HG03354 (cell line): ENCODE measurements around the gene EP400.
"Not testable (repeated sequence)": the region's sequence is repeated elsewhere in the genome, so short reads cannot be mapped to it uniquely, and the experiment has no call there.

Experiments used
- ATAC-seq: cut with Tn5 transposase; IDR thresholded peaks from one replicate; pipeline ENCODE4 v1.9.1; 2021; ENCODE audit warnings: mild to moderate bottlenecking; ENCODE audit not compliant: unreplicated experiment, poor library complexity, severe bottlenecking

EP400 gene

DNA sequence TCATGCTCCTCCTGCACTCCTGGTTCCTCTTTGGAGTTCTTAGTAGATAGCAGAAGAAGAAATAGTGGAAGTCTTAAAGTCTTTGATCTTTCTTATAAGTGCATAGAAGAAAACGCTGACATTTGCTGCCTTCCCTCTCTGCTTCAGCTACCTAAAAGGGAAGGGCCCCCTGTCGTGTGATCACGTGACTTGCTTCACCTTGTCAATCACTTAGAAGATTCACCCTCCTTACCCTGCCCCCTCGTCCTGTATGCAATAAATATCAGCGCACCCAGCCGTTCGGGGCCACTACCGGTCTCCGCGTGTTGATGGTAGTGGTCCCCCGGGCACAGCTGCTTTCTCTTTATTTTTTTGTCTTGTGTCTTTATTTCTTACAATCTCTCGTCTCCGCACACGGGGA, 153.3 kb downstream of the EP400 start:
- not testable (repeated sequence) for ATAC-seq

DNA sequence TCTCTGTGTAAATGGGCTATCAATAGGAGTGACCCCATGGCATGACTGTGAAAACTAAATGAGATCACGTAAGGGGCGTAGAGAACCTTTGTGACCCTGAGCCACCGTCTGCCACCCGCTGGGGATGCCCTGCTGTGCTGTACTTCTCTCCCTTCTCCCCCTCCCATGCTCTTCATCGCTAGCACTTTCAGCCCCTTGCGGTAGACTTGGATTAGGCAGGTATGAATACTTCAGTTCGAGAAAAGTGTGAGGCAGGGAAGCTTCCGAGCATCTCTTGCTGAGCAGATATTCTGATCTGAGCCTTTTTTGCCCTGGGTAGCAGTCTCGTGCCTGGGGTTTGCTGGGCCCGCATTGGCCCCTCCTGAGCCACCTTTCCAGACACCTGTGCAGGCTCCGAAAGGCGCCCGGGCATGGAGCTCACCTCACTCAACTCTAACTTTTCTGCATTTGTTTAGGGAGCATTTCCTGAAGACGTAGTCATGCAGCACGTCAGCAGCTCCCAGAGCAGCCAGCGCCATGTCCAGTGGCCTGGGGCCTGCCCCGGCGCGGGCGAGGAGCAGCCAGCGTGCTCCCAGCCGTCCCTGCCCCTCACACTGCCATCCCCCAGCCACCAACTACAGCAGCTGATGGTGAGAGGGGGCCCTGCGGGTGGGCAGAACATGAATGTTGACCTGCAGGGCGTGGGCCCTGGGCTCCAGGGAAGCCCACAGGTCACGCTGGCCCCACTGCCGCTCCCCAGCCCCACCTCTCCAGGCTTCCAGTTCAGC, 154.0 kb downstream of the EP400 start:
- no peak for ATAC-seq

DNA sequence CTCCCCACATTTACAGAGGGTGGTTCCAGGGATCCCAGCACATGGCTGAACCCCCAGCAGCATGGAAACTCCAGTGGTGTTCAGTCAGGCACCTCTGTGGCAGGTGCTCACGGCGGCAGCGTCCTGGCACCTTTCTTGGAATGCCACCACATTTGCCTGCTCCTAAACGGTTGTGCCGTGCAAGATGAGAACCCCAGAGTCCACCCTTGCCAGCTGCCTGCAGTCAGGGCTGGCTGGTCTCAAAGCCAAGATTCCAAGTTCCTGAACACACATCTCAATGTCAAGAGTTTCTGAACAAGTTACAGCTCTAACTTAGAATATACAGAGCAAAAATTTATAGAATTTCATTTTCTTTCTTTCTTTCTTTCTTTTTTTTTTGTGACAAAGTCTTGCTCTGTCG, 155.7 kb downstream of the EP400 start:
- ATAC-seq = no peak

DNA sequence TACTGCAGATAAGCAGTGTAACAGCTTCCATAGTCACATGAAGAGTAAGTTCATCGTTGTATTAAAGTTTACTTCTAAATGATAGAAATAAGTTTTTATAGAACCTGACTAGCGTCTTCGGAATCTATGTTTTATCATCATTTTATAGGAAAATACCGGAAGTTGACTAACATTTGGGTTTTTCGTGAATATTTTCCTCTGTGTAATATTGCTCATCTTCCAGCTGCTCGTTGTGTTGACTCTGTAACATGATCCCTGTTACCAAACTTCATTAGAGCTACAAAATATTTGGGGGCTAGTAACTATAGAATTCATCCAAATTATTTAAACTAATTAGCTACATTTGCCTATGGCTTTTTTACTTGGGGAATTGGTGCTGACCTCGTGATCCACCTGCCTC, 157.2 kb downstream of the EP400 start:
- ATAC-seq = no peak

DNA sequence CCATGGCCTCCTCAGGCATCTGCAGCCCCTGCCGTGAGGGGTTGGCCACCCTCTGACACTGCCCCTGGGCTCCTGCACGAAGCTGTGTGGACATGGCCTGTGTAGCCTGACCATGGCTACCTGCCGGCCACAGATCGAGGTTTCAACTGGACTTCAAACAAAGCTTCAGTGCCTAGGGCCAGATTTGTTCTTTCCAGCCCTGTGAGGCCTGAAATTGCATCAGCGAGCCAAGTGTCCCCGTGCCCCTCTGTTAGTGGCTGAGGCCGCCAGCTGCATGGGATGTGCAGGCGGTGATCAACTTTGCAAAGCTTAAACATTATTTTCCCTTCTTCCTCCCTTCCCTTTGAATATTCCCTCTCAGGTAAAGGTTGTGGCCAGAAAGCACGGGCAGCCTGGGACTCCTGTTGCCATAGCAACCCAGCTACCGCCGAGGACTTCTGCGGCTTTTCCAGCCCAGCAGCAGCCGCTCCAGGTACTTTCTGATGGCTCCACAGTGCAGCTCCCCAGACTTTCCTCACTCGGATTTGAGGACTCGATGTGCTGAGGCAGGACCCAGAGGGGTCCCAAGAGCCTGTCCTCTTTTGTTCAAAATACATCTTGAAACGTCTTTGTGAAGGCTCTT, 158.6 kb downstream of the EP400 start:
- ATAC-seq = no peak

DNA sequence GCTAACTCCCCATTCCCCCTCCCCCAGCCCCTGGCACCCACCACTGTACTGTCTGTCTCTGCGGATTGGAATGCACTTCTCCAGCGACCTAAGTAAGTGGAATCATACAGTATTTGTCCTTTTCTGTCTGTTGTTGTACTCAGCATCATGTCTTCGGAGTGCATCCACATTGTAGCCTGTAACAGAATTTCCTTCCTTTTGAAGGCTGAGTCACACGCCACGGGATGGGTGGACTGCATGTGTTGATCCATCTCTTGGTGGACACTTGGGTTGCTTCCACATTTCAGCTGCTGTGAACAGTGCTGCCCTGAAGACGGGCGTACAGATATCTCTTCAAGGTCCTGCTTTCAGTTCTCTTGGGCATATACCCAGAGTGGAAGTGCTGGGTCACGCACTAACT, 160.0 kb downstream of the EP400 start:
- ATAC-seq = no peak

DNA sequence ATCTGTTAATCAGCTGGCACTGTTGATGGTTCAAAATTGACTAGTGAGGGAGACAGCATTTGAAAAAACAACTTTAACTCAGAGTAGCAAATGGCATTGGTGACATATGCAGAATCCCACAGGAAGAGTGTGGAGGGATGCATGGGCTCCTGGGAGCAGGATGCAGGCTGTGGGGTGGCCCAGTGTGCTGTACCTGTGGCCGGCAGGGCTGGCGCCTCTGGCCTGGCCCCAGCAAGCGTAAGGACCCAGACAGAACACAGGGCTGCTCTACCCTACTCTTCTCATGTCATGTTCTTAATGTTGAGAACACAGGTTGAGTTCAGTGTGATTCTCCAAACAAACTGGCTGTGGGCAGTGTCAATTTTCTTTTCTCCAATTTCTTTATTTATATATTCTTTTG, 160.9 kb downstream of the EP400 start:
- ATAC-seq = no peak

DNA sequence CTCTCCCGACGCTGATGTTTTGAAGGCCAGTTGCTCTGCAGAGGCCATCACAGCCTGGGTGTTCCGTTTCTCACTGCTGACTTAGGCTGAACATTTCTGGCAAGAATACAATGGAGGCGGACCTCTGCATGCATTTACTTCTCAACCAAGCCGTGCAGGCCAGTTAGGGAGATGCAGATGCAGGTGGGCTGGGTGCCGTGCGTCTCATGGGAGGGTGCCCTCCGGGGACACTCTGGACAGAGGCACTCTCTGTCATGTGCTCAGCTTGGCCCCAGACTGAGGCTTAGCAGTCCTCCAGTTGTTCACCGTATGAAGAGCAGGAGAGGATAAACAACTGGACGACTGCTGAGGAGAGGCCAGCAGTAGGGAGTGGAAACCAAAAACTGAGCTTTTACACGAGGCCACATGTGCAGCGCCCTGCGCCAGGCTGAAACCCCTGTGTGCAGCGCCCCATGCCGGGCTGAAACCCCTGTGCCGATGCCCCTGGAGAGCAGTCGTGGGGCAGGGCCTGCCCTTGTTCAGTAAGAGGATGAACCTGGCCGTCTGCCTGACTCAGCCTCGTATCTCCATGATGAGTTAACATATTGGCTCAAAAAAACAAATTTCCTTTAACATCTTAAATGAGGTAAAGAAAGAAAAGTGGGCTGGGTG, 162.0 kb downstream of the EP400 start:
- no peak for ATAC-seq

DNA sequence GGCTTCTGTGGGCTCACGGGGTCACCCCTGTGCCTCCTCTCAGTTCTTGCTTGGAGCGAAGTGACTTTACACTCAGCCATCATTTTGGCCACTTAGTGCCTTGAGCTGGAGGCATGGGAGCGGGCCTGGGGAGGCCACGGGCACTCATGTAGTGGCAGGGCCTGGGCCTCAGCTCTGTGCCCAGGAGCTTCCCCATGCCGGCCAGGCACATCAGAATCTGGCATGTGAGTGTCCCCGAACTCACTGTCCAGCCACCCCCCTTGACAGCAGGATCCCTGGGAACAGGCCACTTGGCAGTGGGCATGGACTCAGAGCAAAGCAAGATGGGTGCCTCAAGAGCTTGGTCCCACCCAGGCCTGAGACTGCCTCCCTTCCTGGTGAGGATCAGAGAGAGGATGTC, 164.9 kb downstream of the EP400 start:
- no peak for ATAC-seq

DNA sequence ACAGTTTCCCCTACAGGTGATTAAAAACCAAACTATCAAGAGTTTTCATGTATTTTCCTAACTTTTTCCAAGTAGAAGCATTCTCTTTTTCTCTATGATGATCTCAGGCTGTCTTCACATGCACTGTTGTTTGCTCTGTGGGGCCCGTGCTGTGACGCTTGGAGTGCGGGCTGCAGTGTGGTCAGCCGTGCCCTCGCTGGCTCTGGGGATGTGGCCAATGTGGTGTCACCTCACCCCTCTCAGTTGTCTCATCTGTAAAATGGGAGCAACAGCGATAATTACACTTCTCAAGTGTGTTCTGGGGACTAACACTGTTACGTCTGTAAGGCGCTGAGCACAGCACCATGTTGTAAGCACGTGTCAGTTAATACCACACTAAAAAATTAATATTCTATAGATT, 165.8 kb downstream of the EP400 start:
- no peak for ATAC-seq

DNA sequence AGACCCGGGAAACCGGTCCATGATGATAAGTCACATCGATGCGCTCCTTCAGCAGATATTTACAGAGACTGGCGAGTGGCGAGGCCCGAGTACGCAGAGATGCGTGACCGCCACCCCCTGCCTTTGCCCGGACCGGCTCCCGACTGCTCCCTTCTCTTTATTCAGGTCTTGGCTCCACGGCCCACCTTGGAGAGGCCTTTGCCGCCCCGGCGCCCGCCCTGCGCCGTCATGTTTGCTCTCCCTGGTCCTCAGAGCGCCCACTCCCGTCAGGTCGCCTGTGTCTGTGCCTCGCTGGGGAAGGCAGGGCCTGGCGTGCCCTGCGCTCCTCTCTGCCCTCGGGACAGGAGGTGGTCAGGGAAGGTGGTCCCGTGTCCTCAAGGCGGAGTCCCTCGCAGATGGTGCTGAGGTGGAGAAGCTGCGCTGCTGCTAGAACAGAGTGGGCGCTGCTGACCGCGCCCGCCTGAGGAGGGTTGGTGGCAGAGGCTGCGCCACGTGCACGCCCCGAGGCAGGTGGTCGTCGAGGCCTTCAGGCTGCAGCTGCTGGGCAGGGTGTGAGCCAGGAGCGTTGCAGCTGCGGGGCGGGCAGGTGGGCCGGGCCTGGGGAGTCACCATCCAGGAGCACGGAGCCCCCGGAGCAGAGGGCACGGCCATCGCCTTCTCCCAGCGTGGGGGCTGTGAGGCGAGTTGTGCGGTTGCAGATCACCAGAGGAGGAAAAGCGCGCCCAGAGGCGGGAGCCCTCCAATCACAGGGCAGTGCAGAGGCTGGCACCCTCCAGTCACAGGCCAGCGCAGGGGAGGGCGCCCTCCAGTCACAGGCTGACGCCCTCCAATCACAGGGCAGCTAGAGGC, 167.2 kb downstream of the EP400 start:
- ATAC-seq = no peak

DNA sequence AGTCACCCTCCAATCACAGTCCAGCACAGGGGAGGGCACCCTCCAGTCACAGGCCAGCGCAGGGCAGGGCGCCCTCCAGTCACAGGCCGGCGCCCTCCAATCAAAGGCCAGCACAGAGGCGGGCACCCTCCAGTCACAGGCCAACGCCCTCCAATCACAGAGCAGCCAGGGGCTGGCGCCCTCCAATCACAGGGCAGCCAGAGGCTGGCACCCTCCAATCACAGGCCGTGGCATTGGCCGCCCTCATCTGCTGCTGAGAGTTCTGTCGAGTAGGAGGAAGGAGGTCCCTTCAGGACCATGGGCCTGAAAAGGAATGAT, 167.8 kb downstream of the EP400 start:
- ATAC-seq = no peak

DNA sequence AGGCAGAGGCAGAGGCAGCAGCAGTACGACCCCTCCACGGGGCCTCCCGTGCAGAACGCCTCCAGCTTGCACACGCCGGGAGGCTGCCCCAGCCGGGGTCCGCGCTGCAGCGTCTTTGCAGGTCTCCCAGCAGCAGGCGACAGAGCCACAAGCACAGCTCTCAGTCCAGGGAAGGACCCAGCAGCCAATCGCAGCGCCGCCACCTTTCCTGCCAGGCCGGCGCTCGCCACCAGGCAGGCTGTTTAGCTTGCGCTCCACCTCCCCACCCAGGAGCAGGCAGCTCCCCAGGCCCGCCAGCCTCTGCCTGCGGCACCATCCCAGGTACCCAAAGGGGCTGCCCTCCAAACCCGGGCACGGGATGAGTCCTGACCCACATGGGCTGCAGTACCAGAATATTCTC, 169.1 kb downstream of the EP400 start:
- ATAC-seq = no peak

DNA sequence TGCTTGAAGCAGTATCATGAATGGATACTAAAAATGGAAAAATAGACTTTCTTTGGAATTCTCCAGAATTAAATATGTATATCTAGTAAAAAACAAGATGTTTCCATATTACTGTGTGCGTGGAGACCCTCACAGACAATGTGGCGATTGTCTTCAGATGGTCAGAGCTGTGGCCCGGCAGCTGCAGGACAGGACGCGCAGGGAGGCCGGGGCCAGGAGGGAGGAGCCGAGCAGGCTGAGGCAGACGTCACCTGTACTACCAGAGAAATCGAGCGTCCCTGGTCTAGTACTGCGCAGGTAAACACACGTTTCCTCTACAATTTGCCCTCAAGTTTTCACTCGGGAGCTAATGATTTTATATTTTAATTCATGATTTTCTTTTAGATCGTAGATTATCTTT, 171.5 kb downstream of the EP400 start:
- ATAC-seq = no peak

DNA sequence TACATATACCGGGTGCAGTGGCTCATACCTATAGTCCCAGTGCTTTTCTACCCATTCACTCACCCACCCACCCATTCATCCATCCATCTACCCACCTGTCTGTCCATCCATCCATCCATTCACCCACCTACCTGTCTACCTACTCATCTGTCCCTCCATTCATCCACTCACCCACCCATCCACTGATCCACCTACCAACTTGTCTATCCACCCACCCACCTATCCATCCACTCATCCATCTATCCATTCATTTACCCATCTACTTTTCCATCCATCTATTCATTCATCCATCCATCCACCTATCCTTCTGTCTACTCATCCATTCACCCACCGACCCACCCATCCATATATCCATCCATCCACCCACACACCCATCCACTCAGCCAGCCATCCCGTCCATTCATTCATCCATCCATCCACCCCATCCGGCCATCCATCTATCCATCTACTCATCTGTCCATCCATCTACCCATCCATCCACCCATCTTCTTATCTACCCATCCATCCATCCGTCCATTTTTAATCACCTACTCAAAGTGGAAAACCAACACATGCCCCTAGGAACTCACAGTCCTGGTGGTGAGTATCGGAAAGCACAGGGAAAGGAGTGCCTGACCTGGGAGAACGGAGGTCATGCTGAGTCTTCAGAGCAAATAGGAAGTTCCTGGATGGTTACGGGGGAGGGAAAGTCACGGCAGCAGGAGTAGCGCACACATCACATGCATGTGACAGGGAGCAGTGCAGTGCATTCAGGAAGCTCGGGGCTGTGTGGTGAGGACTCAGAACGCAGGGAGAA, 174.4 kb downstream of the EP400 start:
- ATAC-seq = no peak

DNA sequence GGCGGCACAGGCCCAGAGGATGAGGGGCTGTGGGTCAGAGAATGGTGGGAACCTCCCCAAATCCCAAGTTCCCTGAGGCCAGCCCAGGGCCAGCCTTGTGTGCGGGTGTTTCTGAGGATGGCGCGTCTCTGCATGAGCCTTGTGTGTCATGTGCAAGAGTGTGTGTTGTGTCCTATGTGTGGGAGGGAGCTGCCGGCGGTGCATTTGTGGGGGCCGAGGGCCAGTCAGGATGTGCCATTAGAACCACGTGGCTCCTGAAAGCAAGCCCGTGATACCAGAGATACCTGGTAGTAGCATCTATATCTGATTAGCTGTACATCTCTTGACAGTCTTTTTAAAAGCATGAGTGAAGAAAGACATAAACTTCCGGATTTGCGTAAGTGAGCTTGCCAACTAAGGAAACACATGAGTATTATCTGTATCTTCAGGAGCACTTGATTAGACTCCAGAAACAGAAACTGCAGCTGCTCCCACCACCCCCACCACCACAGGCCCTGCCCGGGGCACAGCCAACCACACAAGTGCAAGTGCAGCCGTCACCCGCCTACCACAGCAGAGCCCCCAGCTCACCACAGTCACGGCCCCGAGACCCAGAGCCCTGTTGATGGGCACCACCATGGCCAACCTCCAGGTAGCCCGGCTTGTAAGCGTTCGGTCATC, 175.2 kb downstream of the EP400 start:
- ATAC-seq = no peak

DNA sequence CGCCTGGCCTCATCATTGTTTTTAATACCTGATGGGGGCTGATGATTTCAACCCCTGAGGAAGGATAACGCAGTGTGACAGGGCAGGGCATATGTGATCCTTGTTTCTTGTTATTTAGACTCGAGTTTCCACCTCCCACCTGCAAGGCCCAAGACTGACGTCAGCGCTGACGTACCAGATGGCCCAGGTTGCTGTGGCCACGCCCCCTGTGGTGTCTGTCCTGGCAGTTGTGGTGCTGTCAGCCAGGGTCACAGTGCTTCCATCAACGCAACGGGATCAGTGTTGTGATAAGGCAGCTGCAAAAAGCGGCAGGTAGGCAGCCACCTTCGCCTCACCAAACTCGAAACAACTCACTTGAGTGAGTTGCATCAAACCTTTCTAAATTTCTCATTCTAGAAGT, 176.0 kb downstream of the EP400 start:
- no peak for ATAC-seq

DNA sequence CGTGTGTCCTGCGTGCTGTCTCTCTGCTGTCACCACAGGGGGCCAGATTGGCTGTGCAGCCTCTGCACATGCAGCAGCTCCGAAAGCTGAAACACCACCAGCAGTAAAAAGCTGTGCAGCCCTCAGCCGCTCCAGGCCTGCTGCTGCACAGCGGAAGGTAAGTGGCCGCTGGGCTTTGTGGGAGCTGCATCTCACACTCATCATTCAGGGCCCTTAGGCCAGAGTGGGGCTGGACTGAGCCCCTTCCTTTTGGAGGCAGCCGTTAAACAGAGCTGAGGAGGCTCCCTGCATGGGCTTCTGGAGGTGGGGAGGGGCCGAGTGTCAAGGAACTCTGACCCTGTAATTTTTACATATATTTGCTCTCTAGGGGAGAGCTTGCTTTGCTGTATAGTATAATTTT, 177.3 kb downstream of the EP400 start:
- ATAC-seq = no peak

DNA sequence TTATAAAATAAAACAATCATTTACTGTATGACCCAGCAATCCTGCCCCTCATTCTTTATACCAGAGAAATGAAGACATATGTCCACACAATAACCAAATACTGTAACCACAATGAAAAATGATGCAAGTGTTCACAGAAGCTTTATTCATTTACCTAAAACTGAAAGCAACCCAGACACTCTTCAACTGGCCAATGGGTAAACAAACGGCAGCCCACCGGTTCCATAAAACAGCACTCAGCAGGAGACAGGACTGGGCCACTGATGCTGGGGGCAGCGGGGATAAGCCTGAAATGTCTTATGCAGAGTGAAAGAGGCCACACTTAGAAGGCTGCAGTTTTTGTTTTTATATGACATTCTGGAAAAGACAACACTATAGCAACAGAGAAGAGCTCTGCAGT, 179.3 kb downstream of the EP400 start:
- ATAC-seq = no peak
